ENCODE measurements around the gene GNAS-AS1. TPM values are rescaled to one million over a fixed set of nuclear protein-coding genes. Genes with fewer than 3 reads are reported as not detected.

Gene GNAS-AS1
- total RNA-seq, 1 experiment from 2014 or later, result 0.11 TPM

GRCh38 chr20:58795181-58795922 is 55.4 kb downstream of the GNAS-AS1 start:
- H3K9me3 ChIP-seq (ENCODE audit: low read length), result no peaks in the 10 kb centered on the region
- ChIA-PET CTCF (no interaction called here), POLR2A (ENCODE audit: unreplicated experiment) (no interaction called here)
- TF ChIP-seq EZH2phosphoT487 (IDR thresholded peaks at IDR 0.05; ENCODE audit: borderline replicate concordance, low read length), result no peak
- TF ChIP-seq EZH2 (IDR thresholded peaks at IDR 0.05; ENCODE audit: low read length, unreplicated experiment), result no peak
- TF ChIP-seq, protein P1, sequence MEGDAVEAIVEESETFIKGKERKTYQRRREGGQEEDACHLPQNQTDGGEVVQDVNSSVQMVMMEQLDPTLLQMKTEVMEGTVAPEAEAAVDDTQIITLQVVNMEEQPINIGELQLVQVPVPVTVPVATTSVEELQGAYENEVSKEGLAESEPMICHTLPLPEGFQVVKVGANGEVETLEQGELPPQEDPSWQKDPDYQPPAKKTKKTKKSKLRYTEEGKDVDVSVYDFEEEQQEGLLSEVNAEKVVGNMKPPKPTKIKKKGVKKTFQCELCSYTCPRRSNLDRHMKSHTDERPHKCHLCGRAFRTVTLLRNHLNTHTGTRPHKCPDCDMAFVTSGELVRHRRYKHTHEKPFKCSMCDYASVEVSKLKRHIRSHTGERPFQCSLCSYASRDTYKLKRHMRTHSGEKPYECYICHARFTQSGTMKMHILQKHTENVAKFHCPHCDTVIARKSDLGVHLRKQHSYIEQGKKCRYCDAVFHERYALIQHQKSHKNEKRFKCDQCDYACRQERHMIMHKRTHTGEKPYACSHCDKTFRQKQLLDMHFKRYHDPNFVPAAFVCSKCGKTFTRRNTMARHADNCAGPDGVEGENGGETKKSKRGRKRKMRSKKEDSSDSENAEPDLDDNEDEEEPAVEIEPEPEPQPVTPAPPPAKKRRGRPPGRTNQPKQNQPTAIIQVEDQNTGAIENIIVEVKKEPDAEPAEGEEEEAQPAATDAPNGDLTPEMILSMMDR (conservative IDR thresholded peaks at IDR 0.05; ENCODE audit: low read depth, low read length), result no peak
- H3K27me3 ChIP-seq (ENCODE audit: low read length), result peaks cover 88% of the 10 kb centered on the region
- intact Hi-C loops (cut with micrococcal nuclease), result no loop called here
- no TSS peak for BruUV-seq (replicated peaks)
- no peaks in the 10 kb centered on the region for H3K79me2 ChIP-seq (ENCODE audit: low read length)
- no peak overlapping the region for H3K4me3 ChIP-seq (ENCODE audit: low read length)
- DNase-seq, result no peak
- H3F3A ChIP-seq (ENCODE audit: low read length, unreplicated experiment), result no peaks in the 10 kb centered on the region
- no peaks in the 10 kb centered on the region for H3K9me2 ChIP-seq (replicated peaks; ENCODE audit: low read length)
- no peak overlapping the region for H3K27ac ChIP-seq (ENCODE audit: low read length)
- H3K4me1 ChIP-seq (ENCODE audit: insufficient read depth, low read length), result no peaks in the 10 kb centered on the region
- no peak overlapping the region for H3K4me2 ChIP-seq (ENCODE audit: low read length)
- H2AFZ ChIP-seq (ENCODE audit: low read length), result no peak overlapping the region
- no peak overlapping the region for H3K9ac ChIP-seq (ENCODE audit: low read length)
- no peaks in the 10 kb centered on the region for H4K20me1 ChIP-seq (ENCODE audit: low read length)
- no peaks in the 10 kb centered on the region for H3K36me3 ChIP-seq (ENCODE audit: low read depth, low read length)
- ATAC-seq, result no peak

DNA sequence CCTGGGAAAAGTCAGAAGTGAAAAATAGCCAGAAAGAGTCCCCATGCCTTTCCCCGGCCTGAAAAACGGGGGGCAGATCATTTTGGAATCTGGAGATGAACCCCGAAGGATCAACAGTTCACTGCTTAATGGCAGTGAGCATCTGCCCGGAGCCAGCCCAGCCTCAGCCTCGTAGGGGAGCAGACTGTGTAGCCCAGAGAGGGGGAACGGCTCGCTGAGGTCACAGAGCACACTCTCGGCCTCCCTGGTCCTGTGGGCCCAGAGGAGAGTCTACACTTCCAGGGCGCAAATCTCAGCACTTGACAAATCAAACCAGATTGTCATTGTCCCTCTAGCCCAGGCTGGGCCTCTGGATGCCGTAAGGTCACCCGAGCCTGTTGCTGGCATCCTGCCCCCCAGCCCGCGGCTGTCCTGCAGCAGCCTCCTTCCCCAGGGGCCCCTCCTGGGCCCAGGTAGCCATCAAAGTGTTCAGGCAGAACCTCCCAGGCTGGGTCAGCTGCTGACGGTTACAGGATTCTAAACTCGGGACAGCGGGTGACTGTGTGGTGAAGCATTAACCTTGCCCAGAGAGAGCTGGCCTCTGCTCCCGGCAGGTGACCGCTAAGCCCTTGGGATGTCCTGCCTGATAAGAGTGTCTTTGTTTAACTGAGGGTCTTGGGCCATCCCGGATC is 56.1 kb downstream of the GNAS-AS1 start:
- no peaks in the 10 kb centered on the region for H3K4me1 ChIP-seq (ENCODE audit: insufficient read depth, low read length)

More for the DNA sequence above, 56.1 kb downstream of the GNAS-AS1 start:
- H3K36me3 ChIP-seq (ENCODE audit: low read depth, low read length), result no peaks in the 10 kb centered on the region
- H2AFZ ChIP-seq (ENCODE audit: low read length), result no peak overlapping the region
- no peaks in the 10 kb centered on the region for H3K79me2 ChIP-seq (ENCODE audit: low read length)
- H3K27me3 ChIP-seq (ENCODE audit: low read length), result peaks cover 89% of the 10 kb centered on the region
- ChIA-PET POLR2A (ENCODE audit: unreplicated experiment) (no interaction called here), CTCF (no interaction called here)
- no peak overlapping the region for H3K27ac ChIP-seq (ENCODE audit: low read length)
- H3F3A ChIP-seq (ENCODE audit: low read length, unreplicated experiment), result no peaks in the 10 kb centered on the region
- no peak overlapping the region for H3K4me3 ChIP-seq (ENCODE audit: low read length)
- no TSS peak for BruUV-seq (replicated peaks)
- ATAC-seq (no peak), DNase-seq (no peak)
- H3K4me2 ChIP-seq (ENCODE audit: low read length), result no peak overlapping the region
- no peaks in the 10 kb centered on the region for H3K9me3 ChIP-seq (ENCODE audit: low read length)
- no peak overlapping the region for H3K9ac ChIP-seq (ENCODE audit: low read length)
- H4K20me1 ChIP-seq (ENCODE audit: low read length), result no peaks in the 10 kb centered on the region
- TF ChIP-seq EZH2 (IDR thresholded peaks at IDR 0.05; ENCODE audit: low read length, unreplicated experiment), result no peak
- TF ChIP-seq, protein P1 (conservative IDR thresholded peaks at IDR 0.05; ENCODE audit: low read depth, low read length), result no peak
- H3K9me2 ChIP-seq (replicated peaks; ENCODE audit: low read length), result no peaks in the 10 kb centered on the region
- intact Hi-C loops (cut with micrococcal nuclease), result no loop called here
